Left colon (tissue), 2 donors: ENCODE results near the gene ABCA2. TPM values are rescaled to one million over a fixed set of nuclear protein-coding genes. Genes with fewer than 3 reads are reported as not detected.

Experiments
- ATAC-seq: fragments of 200-7000 bp; cut with Tn5 transposase; one replicate; pipeline ENCODE4 v1.9.1; 2020; ENCODE audit warnings: mild to moderate bottlenecking, moderate library complexity
- DNase-seq, 2 donors: peaks; one replicate each; pipeline ENCODE4 v3.0.0-alpha.2; 2020
- intact Hi-C, 2 donors: fragments of 100-400 bp; cut with DNase I in 1 of 2; cut with micrococcal nuclease in 1 of 2; formaldehyde crosslinking; loops; one replicate each; pipeline versions ENCODE4 v1.11.2 to v1.14.0; 2022; cut with DNase I, micrococcal nuclease
- long read RNA-seq: library from polyadenylated mRNA; unstranded; transcript quantifications from one replicate; pipeline ENCODE4 v2.0.0, GENCODE V29; 2021
- total RNA-seq, 2 donors: library from RNA; stranded (reverse); fragmentation: NEBNext Ultra II Directional; extraction: Animal tissue kit (Norgen Biotek cat#: 25700); gene quantifications; one replicate each; pipeline ENCODE4 v1.2.1, GENCODE V29; 2021
- donor health status: DM: no; HTN: no; CAD: no.
- donor health status: DM: yes; HTN: yes; CAD: no.

ABCA2 gene, protein sequence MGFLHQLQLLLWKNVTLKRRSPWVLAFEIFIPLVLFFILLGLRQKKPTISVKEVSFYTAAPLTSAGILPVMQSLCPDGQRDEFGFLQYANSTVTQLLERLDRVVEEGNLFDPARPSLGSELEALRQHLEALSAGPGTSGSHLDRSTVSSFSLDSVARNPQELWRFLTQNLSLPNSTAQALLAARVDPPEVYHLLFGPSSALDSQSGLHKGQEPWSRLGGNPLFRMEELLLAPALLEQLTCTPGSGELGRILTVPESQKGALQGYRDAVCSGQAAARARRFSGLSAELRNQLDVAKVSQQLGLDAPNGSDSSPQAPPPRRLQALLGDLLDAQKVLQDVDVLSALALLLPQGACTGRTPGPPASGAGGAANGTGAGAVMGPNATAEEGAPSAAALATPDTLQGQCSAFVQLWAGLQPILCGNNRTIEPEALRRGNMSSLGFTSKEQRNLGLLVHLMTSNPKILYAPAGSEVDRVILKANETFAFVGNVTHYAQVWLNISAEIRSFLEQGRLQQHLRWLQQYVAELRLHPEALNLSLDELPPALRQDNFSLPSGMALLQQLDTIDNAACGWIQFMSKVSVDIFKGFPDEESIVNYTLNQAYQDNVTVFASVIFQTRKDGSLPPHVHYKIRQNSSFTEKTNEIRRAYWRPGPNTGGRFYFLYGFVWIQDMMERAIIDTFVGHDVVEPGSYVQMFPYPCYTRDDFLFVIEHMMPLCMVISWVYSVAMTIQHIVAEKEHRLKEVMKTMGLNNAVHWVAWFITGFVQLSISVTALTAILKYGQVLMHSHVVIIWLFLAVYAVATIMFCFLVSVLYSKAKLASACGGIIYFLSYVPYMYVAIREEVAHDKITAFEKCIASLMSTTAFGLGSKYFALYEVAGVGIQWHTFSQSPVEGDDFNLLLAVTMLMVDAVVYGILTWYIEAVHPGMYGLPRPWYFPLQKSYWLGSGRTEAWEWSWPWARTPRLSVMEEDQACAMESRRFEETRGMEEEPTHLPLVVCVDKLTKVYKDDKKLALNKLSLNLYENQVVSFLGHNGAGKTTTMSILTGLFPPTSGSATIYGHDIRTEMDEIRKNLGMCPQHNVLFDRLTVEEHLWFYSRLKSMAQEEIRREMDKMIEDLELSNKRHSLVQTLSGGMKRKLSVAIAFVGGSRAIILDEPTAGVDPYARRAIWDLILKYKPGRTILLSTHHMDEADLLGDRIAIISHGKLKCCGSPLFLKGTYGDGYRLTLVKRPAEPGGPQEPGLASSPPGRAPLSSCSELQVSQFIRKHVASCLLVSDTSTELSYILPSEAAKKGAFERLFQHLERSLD (N-terminal part only)
- total RNA-seq = 10 to 100 TPM; 55.5 to 56.0 TPM
- long read RNA-seq, partial matches to known transcripts = 12 of 14 reads
- long read RNA-seq, other reads (novel, unspliced or antisense) = 2 of 14 reads

DNA sequence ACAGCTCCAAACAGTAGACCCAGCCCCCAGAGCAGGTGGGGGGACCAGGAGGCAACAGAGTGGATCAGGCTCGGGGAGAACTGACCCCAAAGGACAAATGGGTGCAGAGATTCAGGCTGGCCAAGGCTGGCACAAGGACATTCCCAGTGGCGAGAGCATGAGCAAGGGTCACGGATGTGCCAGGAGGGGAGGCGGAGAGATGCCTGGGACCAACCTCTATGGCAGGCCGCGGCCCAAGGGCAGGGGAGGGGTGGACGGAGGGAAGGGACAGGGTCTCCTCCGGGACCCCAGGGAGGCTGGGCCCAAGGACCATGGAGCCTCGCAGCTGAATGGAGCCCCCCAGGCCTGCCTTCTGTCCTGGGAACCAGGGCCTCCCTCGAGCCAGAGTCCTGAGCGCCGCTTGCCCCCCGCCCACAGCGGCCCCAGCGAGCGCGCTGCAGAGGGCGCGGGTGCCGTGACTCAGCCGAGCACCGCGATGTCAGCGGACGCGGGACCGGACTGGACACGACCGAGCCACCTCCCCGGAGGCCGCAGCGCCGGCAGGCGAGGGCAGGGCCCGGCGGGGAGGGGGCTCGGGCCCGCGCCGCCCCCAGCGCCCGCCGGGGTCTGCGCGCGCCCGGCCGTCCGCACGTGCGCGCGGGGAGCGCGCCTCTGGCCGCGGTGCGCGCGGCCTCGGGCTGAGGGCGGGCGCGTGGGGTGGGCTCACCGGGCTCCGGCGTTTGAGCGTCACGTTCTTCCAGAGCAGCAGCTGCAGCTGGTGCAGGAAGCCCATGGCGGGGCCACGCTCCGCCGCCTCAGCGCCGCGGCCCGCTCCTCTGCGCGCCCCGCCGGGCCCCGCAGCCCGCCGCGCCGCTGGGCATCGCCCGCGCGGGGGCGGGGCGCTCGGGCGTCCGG is at the start of gene ABCA2:
Gene ABCA2, minus strand, starts transcription at position 869 of the 894 bp plus-strand sequence. Its CDS starts 97 bp downstream, at position 772.
- intact Hi-C loops = loop anchor here in 1 of 2 donors (10.0 kb wide), 1 partner anchor 83 kb away; the partner anchor contains the start of genes C8G and FBXW5
- DNase-seq (no peak), ATAC-seq (no peak)

DNA sequence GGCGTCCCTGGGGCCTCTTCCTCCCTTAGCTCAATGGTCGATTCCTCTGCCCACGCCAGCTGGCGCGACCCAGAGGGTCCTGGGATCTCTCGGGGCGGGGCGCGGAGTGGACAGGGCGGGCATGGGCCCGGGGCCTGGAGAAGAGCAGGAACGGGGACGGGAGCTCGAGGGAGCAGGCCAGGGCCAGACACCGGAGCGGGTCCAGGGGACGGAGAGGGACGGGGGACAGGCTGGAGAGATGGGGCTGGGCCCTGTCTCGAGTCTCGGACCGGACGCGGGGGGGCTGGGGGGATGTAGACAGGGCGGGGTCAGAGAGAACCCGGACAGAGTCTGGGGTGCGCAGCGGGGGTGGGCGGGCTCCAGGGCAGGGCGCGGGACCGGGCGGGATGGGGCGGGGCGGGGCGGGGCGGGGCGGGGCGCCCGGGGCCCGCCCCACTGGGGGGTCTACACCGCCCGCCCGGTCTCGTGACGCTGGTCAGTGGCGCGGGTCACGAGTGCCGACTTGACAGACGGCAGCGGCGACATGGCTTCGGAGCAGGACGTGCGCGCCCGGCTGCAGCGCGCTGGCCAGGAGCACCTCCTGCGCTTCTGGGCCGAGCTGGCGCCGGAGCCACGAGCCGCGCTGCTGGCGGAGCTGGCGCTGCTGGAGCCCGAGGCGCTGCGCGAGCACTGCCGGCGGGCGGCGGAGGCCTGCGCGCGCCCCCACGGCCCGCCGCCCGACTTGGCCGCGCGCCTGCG is 49.1 kb upstream of the ABCA2 start, which contains the start of gene UAP1L1:
Gene UAP1L1, plus strand, starts transcription at position 508 of the 738 bp plus-strand sequence. Its CDS starts 16 bp downstream, at position 524.
- intact Hi-C loops = no loop called here
- ATAC-seq = peak; percentile 31
- DNase-seq = peak; percentile 81 to 85

DNA sequence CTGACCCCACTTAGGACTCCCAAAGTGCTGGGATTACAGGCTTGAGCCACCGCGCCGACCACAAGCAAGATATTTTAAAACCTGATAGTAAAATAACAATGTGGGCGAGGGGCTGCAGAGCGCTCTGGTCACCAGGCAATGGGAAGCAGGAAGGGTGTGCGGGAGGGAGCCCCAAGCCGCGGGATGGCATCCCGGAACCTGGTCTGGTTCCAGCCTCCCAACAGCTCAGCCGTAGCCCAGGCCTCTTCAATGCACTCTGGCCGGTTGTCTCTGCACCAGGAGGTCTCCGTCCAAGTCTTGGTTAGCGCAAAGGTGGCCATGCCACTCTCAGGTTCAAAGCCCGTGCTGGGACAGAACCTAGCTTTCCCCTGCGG is 48.6 kb upstream of the ABCA2 start:
- no peak for ATAC-seq
- intact Hi-C loops = no loop called here
- DNase-seq = no peak

DNA sequence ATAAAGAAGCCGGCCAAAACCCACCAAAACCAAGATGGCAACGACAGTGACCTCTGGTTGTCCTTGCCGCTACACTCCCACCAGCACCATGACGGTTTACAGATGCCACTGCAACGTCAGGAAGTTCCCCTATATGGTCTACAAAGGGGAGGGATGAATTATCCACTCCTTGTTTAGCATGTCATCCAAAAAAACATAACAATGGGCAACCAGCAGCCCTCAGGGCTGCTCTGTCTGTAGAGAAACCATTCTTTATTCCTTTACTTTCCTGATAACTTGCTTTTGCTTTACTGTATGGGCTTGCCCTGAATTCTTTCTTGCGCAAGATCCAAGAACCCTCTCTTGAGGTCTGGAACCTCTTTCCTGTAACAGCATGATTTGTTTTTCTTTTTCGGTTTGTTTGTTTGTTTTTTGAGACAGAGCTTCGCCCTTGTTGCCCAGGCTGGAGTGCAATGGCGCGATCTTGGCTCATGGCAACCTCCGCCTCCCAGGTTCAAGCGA is 47.3 kb upstream of the ABCA2 start:
- DNase-seq (no peak), ATAC-seq (no peak)
- intact Hi-C loops = no loop called here

DNA sequence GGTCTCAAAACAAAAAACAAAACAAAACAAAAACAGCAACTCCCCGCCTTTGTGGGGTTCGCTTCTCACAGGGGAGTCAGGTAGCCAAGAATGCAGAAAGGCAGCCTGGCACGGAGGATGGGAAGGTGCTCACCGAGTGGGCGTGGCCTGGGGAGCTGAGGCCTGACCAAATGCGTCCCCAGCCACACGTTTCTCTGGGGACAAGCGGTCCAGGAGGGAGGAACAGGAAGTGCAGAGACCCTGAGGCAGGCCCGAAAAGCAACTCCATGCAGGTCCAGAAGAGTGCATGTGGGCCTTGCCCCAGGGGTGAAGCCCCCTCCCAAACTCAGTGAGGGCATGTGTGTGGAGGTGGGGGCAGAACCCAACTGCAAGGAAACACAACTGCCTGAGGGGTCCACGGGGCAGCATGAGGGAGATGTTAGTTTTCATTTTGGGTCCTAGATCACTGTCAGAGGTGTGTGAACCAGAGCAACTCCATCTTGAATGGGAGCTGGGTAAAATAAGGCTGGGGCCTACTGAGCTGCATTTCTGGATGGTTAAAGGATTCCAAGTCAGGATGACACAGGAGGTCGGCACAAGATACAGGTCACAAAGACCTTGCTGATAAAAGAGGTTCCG is 46.7 kb upstream of the ABCA2 start:
- ATAC-seq (no peak), DNase-seq (peak in 1 of 2 donors; percentile 33)
- intact Hi-C loops = no loop called here

DNA sequence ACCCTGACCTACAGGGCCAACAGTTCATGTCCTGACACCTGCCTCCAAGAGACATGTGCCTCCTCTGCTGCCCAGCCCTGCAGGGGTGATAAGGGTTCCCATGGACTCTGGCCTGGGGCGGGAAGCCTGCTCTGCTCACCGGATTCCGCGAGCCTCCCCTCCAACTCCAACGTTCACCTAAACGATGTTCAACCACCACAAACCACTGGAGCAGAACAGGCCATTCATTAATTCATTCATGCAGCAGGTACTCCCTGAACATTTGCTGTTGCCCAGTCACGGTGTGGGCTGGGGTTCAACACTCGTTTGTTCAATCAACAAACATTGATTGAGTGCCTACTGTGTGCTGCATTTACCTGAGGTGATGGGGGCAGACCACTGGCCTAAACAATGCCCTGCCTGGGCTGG is 46.0 kb upstream of the ABCA2 start:
- peak in 1 of 2 donors; percentile 56 for DNase-seq

DNA sequence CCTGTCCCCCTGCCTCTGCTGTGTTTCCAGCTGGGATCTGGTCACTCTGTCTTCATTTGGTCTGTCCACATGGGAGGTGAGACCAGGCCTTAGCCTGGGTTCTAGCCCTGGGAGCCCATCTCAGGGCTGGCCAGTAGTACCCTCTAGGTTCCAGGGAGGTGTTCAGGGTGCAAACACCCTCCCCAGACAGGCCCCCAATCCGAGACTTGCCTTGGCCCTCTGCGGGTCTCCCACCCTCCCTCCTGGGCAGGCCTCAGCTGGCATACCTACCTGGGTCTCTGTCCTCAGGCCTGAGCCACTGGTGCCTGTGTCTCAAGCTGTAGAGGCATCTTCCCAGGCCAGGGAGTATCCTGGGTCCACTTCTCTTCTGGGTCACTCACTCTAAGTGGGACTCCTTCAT is 43.2 kb upstream of the ABCA2 start:
- no peak for ATAC-seq
- no peak for DNase-seq
- intact Hi-C loops = no loop called here

More for the DNA sequence above, 46.0 kb upstream of the ABCA2 start:
- intact Hi-C loops = no loop called here
- peak; percentile 18 for ATAC-seq

DNA sequence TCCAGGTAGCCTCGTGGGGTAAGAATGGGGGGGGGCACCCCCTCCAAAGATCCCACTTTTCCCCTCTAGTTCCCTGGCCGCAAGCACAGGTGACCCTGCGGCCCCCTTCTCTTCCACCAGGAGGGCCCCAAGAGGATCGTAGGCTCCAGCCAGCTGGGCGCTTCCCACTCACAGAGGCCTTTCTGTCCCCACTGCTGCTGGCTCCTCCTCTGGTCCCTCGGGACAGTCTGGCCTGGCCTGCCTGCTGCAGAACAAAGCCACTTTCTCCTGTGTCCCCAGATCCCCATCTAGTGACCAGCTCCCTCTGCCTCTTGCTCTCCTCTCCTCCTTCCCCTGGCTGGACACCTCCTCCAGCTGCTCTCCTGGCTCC is 42.9 kb upstream of the ABCA2 start:
- no peak for DNase-seq
- intact Hi-C loops = no loop called here
- peak; percentile 6 for ATAC-seq

DNA sequence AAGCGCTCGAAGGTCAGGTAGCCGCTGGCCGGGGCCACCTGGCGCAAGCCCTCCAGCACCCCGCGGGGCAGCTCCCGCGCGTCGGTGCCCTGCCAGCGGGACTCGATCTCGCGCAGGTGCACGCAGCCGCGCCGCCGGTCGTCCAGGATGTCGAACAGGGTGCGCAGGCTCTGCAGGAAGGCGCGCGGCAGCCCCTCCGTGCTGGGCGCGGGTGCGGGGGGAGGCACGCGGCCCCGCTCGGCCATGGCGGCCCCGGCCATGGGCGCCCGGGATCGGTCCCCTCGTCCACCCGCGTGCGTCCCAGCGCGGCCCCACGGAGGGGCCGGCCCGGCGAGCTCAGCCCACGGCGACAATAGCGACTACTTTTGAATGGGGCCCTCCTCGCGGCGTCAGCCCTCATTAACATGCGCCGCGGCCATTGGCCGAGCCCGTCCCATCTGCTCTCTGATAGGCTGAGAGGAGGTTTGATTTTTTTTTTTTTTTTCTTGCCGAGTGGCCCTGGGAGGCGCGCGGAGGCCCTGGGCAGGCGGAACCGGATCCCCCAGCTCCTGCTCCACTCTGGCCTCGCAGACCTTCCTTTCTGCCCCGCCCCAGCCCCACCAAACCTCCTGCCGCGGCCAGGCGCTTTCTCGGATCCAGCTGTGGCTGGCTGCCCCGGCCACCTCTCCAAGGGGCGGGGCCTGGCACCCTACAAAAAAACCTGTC is 42.3 kb upstream of the ABCA2 start, which contains the start of gene SAPCD2:
Gene SAPCD2, minus strand, starts transcription at position 357 of the 705 bp plus-strand sequence. Its CDS starts 97 bp downstream, at position 260.
- ATAC-seq = peak; percentile 78
- DNase-seq = peak; percentile 90 to 91
- intact Hi-C loops = no loop called here

DNA sequence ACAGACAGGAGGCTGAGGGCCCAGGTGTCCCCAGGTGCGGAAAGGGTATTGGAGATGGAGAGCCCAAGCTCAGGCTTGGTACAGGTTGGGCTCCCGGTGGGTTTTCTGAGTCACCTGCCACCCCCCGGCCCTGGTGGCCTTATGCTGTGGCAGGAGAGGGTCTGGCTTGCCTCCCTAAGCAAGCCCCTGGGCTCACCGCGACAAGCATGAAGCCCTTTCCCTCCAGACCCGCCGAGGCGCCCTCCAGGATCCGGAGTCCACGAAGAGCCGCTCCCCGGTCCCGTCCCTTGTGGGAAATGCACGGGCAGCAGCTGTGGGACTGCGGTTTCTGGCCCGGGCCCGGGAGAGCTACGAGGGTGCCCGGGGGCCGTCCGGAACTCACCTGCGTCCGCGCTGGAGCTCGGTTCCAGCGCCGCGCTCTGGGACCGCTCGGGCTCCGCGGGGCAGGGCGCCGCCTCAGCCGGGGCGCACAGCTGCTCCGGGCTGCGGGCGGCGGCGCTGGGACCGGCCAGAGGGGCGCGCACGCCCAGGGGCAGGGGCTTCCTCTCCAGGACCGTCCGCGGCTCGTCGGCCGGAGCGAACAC is 41.6 kb upstream of the ABCA2 start:
- DNase-seq (peak; percentile 27 to 30), ATAC-seq (peak; percentile 18)
- intact Hi-C loops = no loop called here

DNA sequence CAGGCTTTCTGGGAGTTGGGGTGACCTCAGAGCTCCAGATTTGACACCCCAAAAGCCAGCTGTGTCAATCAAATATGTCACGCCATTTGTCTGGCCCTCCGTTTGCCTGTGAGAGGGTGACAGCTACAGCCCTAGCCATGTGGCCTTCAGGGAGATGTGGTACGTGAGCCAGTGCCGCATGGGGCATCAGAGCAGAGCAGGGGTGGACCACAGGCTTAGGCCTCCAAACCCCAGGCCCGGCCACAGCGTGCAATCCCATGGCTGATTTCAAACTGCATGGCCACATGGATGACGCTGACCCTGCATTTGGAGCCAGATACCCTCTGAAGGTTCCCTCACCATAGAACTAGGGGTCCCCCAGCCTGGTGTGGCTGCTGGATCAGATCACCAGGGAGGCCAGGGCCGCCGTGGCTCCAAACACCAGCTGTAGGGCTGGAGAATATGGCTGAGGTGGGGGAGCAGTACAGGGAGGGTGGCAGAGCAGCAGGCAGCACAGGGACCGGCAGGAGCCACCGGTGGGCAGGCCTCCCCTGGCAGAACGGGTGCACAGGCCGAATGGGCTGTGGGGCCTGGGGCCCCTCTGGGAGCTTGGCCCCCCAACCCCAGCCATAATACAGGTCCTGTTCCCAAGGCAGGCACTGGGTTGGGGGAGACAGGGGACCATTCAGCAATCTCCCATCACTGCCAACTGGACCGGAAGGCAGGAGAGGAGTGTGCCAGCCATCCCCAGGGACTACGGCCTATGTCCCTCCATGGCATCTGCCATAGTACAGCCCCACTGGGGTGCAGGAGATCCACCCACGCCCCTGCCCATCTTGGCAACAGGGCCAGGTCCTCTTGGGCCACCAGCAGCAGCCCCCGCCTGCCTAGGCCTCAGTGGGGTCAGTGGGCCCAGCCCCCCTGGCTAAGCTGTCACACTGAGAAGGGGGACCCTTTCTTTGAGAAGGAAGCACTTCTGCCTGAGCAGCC is 40.8 kb upstream of the ABCA2 start:
- intact Hi-C loops = no loop called here
- no peak for DNase-seq
- no peak for ATAC-seq

DNA sequence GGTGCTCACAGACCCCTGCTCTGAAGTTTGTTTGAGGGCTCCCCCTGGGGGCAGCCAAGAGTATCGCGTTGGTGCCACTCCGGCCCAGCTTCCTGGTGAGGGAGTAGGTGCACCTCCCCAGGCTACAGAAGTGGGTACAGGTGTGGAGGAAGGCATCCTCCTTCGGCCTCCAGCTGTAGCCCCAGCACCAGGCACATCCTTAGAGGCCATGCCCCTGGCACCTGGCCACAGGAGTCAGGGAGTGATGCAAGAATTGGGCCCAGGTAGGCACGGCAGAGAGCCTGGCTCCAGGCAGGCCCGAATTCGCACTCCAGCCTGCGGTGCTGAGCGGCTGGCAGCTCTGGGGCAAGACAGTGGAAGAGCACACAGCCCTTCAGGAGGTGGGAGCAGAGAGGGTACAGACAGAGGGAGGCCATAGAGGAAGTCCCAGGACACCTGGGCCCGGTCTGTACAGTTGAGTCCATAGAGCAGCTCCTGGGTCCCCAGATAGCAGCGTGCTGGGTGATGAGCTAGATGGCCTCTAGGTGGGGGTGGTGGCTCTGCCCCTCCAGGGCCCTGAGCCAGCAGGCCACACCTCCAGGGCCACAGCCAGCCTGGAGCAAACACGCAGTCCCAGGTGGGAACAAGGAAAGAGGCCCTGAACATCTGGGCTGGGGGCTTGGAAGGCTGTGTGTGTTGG is 40.0 kb upstream of the ABCA2 start:
- DNase-seq = peak; percentile 80 to 85
- intact Hi-C loops = no loop called here
- ATAC-seq = peak; percentile 61

DNA sequence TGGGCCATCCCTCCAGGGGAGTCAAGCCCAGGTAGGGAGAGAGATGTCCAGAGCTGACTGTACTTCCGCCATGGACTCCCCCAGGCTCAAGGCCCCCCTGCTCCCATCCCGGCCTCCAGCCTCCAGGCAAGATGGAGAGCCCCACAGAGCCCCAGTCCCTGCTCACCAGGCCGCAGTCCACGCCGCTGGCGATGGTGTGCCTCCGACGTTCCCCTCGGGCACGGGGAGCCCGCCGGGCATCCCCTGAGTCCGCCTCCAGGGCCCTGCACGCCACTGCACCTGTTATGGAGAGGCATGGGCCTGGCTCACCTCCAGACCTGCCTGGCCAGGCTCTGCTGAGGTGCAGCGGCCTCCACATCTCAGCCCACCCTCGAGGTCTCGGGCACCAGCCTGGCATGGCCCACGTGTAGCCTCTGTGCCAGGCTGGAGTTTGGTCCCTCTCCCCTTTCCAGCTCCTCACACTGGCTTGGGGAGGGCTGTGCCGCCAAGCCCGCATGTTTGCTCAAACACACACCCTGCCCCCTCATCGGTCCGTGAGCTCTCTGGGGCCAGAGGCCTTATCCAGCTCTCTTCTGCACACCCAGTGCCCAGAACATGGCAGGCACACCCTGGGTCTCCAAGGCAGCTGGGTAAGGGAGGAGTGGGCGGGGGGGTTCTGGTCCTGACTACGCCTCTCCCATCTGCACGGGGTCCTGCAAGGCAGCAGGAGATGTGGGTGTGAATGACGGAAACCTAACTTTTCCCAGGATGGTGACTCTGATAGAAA is 38.2 kb upstream of the ABCA2 start:
- intact Hi-C loops = no loop called here
- DNase-seq (no peak), ATAC-seq (no peak)
